Effector memory CD8-positive, alpha-beta T cell (primary cell): ENCODE measurements around the gene HLA-DRB1.

Experiments
- ATAC-seq: fragments of 150-1000 bp; cut with Tn5 transposase; replicated peaks from 2 replicates; pipeline ENCODE4 v1.10.0; 2021; ENCODE audit warnings: mild to moderate bottlenecking, moderate library complexity
- DNase-seq, 3 experiments: peaks; one replicate each; pipeline ENCODE4 v3.0.0; 2021
- H3K27ac Mint-ChIP-seq, 2 donors: one replicate each; pipeline ENCODE4 v1.8.0; 2022; ENCODE audit warnings: mild to moderate bottlenecking in 2 of 2, mixed read lengths in 2 of 2, moderate library complexity in 2 of 2
- H3K27me3 Mint-ChIP-seq, 2 donors: one replicate each; pipeline ENCODE4 v1.8.0; 2022; ENCODE audit warnings: mixed read lengths in 2 of 2
- H3K36me3 Mint-ChIP-seq: one replicate; pipeline ENCODE4 v1.8.0; 2022; ENCODE audit warnings: mild to moderate bottlenecking, moderate library complexity, mixed read lengths; ENCODE audit not compliant: insufficient read depth
- H3K4me1 Mint-ChIP-seq, 2 donors: one replicate each; pipeline ENCODE4 v1.8.0; 2022; ENCODE audit warnings: low read depth in 2 of 2, mixed read lengths in 2 of 2
- H3K4me3 Mint-ChIP-seq, 2 donors: one replicate each; pipeline ENCODE4 v1.8.0; 2022; ENCODE audit warnings: mild to moderate bottlenecking in 2 of 2, mixed read lengths in 2 of 2, moderate library complexity in 2 of 2
- H3K9me3 Mint-ChIP-seq, 2 donors: one replicate each; pipeline ENCODE4 v1.8.0; 2022; ENCODE audit warnings: mixed read lengths in 2 of 2

Gene HLA-DRB1

DNA sequence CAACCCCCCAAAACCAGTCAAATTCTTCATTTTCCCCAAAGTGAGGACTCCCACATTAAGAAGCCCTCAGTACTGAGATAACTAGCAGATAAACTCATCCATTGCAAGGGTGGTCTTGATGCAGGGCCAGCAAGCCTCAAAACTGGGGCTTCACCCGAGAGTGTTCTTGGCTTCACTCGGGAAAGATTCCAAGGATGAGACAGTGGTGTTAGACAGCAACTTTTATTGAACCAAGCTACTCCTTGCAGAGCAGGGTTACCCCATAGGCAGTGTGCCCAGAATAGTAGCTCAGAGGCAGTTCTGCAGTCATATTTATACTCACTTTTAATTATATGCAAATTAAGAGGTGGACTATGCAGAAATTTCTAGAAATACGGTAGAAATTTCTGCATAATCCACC lies 31.7 kb upstream of the HLA-DRB1 start:
- ATAC-seq (no peak), DNase-seq (no peak)
- Mint-ChIP-seq H3K27me3 (no peaks in the 10 kb centered on the region), H3K9me3 (no peaks in the 10 kb centered on the region), H3K4me3 (no peak overlapping the region), H3K36me3 (peaks cover 7% of the 10 kb centered on the region), H3K27ac (peak overlapping the region in 1 of 2 donors; percentile 97), H3K4me1 (peaks cover 23 to 42% of the 10 kb centered on the region in 2 donors)

DNA sequence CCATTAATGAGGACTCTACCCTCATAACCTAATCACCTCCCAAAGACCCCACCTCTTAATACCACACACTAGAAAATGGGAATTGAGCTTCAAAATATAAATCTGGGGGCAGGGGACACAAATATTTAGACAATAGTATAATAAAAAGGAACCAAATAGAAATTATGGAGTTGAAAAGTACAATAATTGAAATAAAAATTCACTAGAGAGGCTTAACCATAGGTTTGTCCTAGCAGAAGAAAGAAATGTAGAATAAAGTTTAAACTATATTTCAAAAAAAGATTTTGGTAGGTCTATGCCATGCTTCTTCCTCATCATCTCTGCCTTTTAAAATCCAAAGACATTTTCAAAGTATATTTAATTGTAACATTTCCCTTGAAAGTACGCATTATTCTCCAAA lies 28.1 kb upstream of the HLA-DRB1 start:
- Mint-ChIP-seq H3K36me3 (peaks cover 3% of the 10 kb centered on the region), H3K9me3 (no peaks in the 10 kb centered on the region), H3K4me1 (peaks cover 12 to 21% of the 10 kb centered on the region in 2 donors), H3K27me3 (no peaks in the 10 kb centered on the region), H3K27ac (no peak overlapping the region), H3K4me3 (no peak overlapping the region)
- DNase-seq: no peak
- no peak for ATAC-seq

DNA sequence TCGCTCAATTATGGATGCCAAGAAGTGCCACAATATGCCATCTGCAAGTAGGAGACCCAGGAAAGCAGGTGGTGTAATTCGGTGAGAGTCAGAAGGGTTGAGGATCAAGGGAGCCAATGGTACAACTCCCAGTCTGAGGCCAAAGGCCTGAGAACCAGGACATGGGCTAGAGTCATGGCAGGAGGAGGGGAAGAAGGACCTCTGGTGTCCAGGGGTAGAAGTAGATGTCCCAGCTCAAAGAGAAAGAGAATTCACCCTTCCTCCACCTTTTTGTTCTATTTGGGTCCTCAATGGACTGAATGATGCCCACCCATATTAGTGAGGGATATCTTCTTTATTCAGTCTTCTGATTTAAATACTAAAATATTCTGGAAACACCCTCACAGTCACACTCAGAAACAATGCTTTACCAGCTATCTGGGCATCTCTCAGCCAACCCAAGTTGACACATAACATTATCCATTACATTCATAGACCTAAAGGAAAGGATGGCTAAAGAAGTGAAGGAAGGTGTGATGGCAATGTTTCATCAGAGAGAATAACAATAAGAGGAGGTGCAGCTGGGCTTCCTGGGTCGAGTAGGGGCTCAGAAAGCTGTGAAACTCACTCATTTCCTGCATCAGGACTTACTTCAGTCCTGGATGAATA lies 26.4 kb upstream of the HLA-DRB1 start:
- no peak for ATAC-seq
- Mint-ChIP-seq H3K27ac (no peak overlapping the region), H3K36me3 (peaks cover 2% of the 10 kb centered on the region), H3K9me3 (no peaks in the 10 kb centered on the region), H3K4me1 (peaks cover 3 to 6% of the 10 kb centered on the region in 2 donors), H3K4me3 (no peak overlapping the region), H3K27me3 (no peaks in the 10 kb centered on the region)
- DNase-seq: no peak

DNA sequence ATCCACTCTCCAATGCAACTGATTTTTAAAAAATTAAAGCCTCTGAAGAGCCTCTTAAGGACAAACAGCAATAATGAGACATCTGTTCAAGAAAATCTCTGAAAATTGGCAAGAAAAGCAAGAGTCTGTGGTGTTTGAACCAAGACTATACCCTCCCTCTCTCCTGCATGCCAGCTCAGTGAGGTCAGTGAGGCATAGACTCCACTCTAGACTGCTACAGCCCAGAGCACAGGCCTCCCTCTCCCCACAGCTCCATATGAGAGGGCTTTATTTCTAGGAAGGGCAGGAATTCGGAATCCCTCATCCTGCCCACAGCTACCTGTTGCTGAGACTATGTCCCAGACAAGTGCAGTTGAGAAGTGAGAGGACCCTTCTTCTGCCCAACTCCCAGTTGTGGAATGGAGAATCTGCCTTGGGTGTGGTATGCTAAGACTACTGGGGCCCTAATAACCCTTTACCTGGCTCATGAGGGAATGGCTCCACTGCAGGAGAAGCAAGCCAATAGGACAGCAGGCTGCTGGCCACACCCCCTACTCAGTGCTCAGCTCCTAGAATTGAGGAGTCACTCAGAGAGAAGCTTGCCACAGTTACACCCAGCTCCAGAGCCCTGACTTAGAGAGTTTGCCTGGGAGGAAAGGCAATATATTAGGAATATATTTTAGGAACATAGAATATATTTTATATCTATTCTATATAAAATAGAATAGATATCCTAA lies 24.9 kb upstream of the HLA-DRB1 start:
- peaks cover 2% of the 10 kb centered on the region for H3K36me3 Mint-ChIP-seq
- H3K4me1 Mint-ChIP-seq: peaks cover 3% of the 10 kb centered on the region in 2 donors
- ATAC-seq (no peak), DNase-seq (no peak)
- no peak overlapping the region for H3K4me3 Mint-ChIP-seq
- H3K27ac Mint-ChIP-seq: no peak overlapping the region
- no peaks in the 10 kb centered on the region for H3K9me3 Mint-ChIP-seq
- H3K27me3 Mint-ChIP-seq: no peaks in the 10 kb centered on the region

DNA sequence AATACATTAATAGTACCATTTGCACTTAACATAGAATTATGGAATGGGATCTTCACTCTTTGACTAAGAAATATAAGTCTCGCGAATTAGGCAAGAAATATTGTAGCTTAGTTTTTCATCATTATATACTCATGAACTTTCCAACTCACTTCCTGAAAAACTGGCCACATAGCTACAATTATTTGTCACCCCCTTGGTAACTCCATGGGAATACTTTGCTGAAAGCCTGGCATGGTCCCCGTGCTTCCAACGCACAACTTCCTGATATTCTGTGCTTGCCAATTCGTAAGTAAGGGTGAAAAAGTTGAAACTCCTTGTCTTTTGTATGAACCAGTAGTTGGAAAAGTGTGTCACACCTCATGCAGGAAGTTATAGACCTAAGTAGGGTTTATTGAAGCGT lies 23.8 kb upstream of the HLA-DRB1 start:
- Mint-ChIP-seq H3K4me1 (peaks cover 3% of the 10 kb centered on the region in 2 donors), H3K27ac (no peak overlapping the region), H3K27me3 (no peaks in the 10 kb centered on the region), H3K9me3 (no peaks in the 10 kb centered on the region), H3K36me3 (peaks cover 2% of the 10 kb centered on the region), H3K4me3 (no peak overlapping the region)
- ATAC-seq (no peak), DNase-seq (no peak)

DNA sequence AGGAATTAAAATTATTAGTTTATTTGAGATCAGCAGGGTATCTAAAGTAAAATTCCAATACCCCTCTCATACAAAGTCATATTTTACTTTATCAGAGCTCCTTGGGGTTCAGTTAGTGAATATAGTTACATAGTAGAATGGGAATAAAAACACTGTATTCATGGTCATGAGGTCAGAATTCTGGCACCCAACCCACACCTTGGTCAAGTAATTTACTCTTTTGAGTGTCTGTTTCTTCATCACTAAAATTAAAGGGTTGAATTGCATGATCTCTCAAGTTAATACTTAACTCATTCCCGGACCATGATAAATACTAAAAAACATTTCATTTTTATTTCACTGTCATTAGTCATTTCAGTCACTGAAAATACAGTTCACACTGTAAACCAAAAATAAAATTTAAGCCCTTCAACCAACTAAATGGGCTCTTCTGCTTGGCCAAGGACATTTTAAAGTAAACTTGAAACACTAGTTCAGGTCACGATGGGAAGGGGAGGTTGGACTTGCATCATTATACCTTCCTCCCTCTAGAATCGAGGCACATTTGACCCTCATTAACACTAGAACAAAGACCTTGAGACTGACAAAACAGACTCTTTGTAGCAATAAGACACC lies 21.1 kb upstream of the HLA-DRB1 start:
- peaks cover 0 to 3% of the 10 kb centered on the region in 2 donors for H3K4me1 Mint-ChIP-seq
- H3K4me3 Mint-ChIP-seq: no peak overlapping the region
- no peak for DNase-seq
- H3K9me3 Mint-ChIP-seq: no peaks in the 10 kb centered on the region
- H3K27ac Mint-ChIP-seq: no peak overlapping the region
- no peaks in the 10 kb centered on the region for H3K27me3 Mint-ChIP-seq
- H3K36me3 Mint-ChIP-seq: peaks cover 2% of the 10 kb centered on the region
- no peak for ATAC-seq

DNA sequence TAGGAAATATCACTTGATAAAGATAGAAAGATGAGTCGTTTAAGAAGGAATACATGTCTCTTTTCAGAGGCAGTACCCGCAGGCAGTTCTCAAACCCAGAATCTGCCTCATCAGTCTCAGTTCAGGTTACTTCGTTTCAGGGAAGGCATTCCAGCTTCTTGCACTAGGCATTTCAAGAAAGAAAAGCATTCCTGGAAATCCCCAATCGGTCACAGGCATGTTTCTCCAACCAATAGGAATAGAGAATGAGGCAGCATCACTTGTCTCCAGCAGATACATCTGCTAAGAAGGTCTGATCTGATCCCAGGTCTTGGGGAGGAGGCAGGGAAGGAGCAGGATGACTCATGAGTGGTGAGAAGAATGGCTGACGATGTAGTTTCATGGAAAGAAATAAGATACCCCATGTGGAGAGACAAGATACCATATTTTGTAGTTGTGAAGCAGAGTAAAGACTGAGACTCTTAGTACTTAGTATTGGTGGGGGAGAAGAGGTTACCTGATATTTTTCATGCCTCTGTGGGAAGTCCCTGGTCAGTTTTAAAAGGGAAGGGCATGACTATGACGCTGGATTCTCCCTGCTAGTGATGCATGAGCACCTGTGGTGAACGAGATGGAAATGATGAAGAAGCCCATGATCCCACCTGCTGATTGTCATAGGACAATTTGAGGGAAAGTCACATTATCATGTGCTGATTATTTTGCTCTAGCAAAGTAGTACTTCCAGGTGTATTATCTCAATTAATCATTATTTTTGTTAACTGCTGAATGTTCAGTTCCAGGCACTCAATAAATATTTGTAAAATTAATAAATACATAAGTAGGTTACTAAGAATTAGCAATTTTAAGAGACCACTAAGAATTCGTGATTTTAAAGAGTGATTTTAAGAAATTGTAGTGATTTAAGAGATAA lies 20.3 kb upstream of the HLA-DRB1 start:
- Mint-ChIP-seq H3K9me3 (no peaks in the 10 kb centered on the region), H3K27ac (no peak overlapping the region), H3K4me1 (peaks cover 0 to 3% of the 10 kb centered on the region in 2 donors), H3K36me3 (peaks cover 2% of the 10 kb centered on the region), H3K27me3 (no peaks in the 10 kb centered on the region), H3K4me3 (no peak overlapping the region)
- ATAC-seq (peak; percentile 92), DNase-seq (peak; percentile 48 to 75 (median 55))

DNA sequence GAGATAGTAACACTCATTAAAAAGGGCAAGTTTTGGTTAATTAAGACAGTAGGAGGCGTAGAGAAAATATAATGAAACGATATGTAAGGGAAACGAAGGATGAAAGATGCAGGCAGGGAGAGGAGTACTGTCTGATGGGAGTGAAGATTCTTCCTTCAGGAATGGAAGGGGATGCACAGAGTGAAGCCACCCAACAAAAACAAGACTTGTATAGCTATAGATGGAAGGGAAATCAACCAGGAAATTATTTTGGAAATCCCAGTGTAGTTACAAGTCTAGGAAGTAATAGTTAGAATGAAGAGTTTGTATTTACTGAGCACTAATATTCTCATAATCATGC lies 19.7 kb upstream of the HLA-DRB1 start:
- peaks cover 2% of the 10 kb centered on the region for H3K36me3 Mint-ChIP-seq
- H3K27ac Mint-ChIP-seq: no peak overlapping the region
- no peak for ATAC-seq
- no peaks in the 10 kb centered on the region for H3K9me3 Mint-ChIP-seq
- no peak overlapping the region for H3K4me3 Mint-ChIP-seq
- no peak for DNase-seq
- no peaks in the 10 kb centered on the region for H3K27me3 Mint-ChIP-seq
- H3K4me1 Mint-ChIP-seq: peaks cover 5 to 6% of the 10 kb centered on the region in 2 donors

DNA sequence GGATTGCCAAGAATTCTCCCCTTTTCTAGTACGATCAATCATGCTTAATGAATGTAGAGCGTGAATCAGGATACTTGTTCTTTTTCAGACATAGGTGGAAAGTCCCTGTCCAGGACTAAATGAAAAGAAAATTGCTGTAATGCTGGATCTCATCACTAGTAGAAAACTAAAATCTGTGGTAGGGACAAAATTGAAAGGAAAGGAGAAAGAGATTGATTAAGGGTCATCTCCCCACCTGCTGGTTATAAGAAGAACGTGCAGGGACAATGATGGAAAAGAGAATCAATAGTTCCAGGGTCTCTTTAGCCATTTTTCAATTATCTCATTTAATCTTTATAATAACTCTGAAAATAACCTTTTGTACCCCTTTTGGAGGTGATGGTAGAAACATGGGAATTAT lies 18.7 kb upstream of the HLA-DRB1 start:
- H3K36me3 Mint-ChIP-seq: peaks cover 2% of the 10 kb centered on the region
- DNase-seq: no peak
- peaks cover 10 to 12% of the 10 kb centered on the region in 2 donors for H3K4me1 Mint-ChIP-seq
- H3K27me3 Mint-ChIP-seq: no peaks in the 10 kb centered on the region
- ATAC-seq: no peak
- H3K27ac Mint-ChIP-seq: no peak overlapping the region
- H3K9me3 Mint-ChIP-seq: no peaks in the 10 kb centered on the region
- H3K4me3 Mint-ChIP-seq: no peak overlapping the region

DNA sequence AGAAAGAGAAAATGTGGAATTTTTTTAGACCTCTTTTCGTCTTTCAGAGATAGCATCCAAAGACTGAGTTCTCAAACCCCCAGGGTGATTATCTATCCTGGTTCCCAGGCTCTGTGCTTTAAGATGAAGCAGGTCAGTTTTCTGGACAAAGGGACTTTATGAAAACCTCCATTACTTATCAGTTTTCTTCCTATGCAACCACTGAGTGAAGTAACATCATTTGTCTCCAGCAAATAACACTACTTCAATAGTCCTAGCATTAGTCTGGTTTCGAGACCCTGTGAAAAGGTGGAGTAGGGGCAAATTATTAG lies 18.3 kb upstream of the HLA-DRB1 start:
- peak overlapping the region in 1 of 2 donors; percentile 35 for H3K27ac Mint-ChIP-seq
- peaks cover 12% of the 10 kb centered on the region in 2 donors for H3K4me1 Mint-ChIP-seq
- H3K27me3 Mint-ChIP-seq: no peaks in the 10 kb centered on the region
- peaks cover 2% of the 10 kb centered on the region for H3K36me3 Mint-ChIP-seq
- no peaks in the 10 kb centered on the region for H3K9me3 Mint-ChIP-seq
- no peak for ATAC-seq
- DNase-seq: no peak
- H3K4me3 Mint-ChIP-seq: no peak overlapping the region

DNA sequence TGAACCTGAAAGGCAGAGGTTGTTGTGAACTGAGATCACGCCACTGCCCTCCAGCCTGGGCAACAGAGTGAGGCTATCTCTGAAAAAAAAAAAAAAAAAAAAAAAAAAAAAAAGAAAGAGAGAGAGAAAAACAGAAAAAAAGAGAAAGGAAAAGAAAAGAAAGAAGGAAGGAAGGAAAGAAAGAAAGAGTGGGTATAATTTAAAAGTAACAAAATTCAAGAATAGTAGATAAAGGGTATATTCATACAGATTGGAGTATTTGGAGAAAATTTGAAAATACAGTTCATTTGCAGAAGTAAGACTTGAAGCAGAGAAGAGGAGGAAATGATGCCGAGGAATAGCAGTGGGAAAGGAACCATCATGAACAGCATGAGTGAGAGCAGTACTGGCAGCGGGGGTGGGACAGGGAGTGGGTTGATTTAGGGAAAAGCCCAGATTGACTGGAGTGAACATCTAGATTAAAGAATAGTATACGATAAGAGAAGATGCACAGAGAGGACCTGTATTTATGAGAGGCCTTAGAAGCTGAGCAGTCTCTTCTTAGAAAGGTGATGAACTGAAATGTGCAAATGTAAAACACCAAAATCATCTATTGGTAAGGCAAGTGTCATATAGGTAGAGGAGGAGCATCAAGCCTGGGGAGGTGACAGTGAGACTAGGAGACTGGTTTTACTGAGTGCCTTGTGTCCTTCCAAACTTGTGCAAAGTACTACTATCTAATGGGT lies 17.8 kb upstream of the HLA-DRB1 start:
- Mint-ChIP-seq H3K9me3 (no peaks in the 10 kb centered on the region), H3K27me3 (no peaks in the 10 kb centered on the region), H3K4me1 (peaks cover 12% of the 10 kb centered on the region in 2 donors), H3K36me3 (peaks cover 2% of the 10 kb centered on the region), H3K4me3 (no peak overlapping the region), H3K27ac (peak overlapping the region in 1 of 2 donors; percentile 35)
- no peak for DNase-seq
- no peak for ATAC-seq

DNA sequence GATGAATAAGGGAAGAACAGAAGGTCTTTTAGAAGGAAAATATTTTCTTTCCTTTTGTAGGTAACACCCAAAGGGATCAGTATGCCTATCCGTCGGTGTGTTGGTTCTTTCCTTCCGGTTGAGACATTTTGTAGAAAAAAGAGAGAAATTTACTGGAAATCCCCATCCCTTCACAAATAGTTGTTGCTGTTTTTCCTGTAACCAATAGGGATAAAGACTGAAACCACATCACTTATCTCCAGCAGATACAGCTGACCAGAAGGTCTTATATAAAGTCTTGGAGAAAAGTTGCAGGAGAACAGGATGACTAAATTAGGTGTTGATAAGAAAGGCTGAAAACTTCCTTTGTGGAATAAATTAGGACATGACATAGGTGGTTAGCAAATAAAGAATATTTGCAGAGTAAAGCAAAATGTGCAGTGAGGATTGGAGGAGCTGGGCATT lies 14.8 kb upstream of the HLA-DRB1 start:
- peak overlapping the region; percentile 32 to 75 for H3K27ac Mint-ChIP-seq
- peak overlapping the region; percentile 14 to 52 for H3K4me3 Mint-ChIP-seq
- no peaks in the 10 kb centered on the region for H3K9me3 Mint-ChIP-seq
- H3K4me1 Mint-ChIP-seq: peaks cover 10 to 12% of the 10 kb centered on the region in 2 donors
- ATAC-seq (peak; percentile 74), DNase-seq (no peak)
- no peaks in the 10 kb centered on the region for H3K36me3 Mint-ChIP-seq
- no peaks in the 10 kb centered on the region for H3K27me3 Mint-ChIP-seq

DNA sequence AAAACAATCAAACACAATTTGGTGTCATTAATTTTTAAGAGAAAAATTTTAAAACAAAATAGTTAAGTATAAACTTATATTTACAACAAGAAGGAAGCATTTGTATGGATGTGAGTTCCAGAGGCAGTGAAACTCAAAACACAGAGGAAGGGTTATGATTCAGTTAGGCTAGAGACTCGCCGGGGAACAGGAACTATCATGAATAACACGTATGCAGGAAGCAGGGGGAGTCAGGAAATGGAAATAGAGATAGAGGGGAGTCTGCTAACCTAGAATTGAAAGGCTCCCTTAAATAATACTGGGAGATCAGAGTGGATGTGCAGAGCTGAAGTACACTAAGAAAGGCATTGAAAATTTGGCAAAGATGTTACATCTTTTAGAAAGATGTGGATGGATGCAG lies 14.2 kb upstream of the HLA-DRB1 start:
- H3K27ac Mint-ChIP-seq: peak overlapping the region; percentile 32 to 75
- peak overlapping the region; percentile 14 to 52 for H3K4me3 Mint-ChIP-seq
- no peaks in the 10 kb centered on the region for H3K27me3 Mint-ChIP-seq
- peaks cover 10 to 16% of the 10 kb centered on the region in 2 donors for H3K4me1 Mint-ChIP-seq
- DNase-seq: no peak
- H3K9me3 Mint-ChIP-seq: no peaks in the 10 kb centered on the region
- ATAC-seq: peak; percentile 70
- H3K36me3 Mint-ChIP-seq: no peaks in the 10 kb centered on the region
